Left lung (tissue), 10 donors: Measurements from ENCODE around the gene MYL12B. TPM values are rescaled to one million over a fixed set of nuclear protein-coding genes. Genes with fewer than 3 reads are reported as not detected.

ENCODE experiments used
- ATAC-seq: fragments of 200-7000 bp; cut with Tn5 transposase; one replicate; pipeline ENCODE4 v1.9.1; 2020; ENCODE audit warnings: moderate library complexity
- DNase-seq, 4 donors: peaks; one replicate each; pipeline ENCODE4 v3.0.0-alpha.2; 2013 to 2020
- H3K27ac ChIP-seq, 2 donors: fragments of 200-600 bp; sonication (generic) in 1 of 2; one replicate each; pipeline versions ENCODE4 v1.5.0 to v1.8.0; 2020 to 2021
- H3K27me3 ChIP-seq, 2 donors: fragments of 200-600 bp; sonication (generic) in 1 of 2; one replicate each; pipeline versions ENCODE4 v1.5.0 to v1.8.0; 2020 to 2021
- H3K36me3 ChIP-seq, 2 donors: fragments of 200-600 bp; sonication (generic) in 1 of 2; one replicate each; pipeline versions ENCODE4 v1.5.0 to v1.8.0; 2020 to 2021
- H3K4me1 ChIP-seq, 2 donors: fragments of 200-600 bp; one replicate each; pipeline ENCODE4 v1.8.0; 2021
- H3K4me3 ChIP-seq, 2 donors: fragments of 200-600 bp; sonication (generic) in 1 of 2; one replicate each; pipeline versions ENCODE4 v1.5.0 to v1.8.0; 2020 to 2021; ENCODE audit warnings: mild to moderate bottlenecking in 1 of 2
- H3K9me3 ChIP-seq, 2 donors: fragments of 200-600 bp; sonication (generic) in 1 of 2; one replicate each; pipeline versions ENCODE4 v1.5.0 to v1.8.0; 2020 to 2021
- intact Hi-C, 2 donors: fragments of 100-400 bp; cut with DNase I; formaldehyde crosslinking; loops; one replicate each; pipeline versions ENCODE4 v1.11.2 to v1.14.2; 2022
- polyA plus RNA-seq, 6 donors: library from polyadenylated mRNA; unstranded; fragments of 120-200 nt; gene quantifications; one replicate each; pipeline ENCODE4 v1.2.1, GENCODE V29; 2013; ENCODE audit not compliant: insufficient read length in 6 of 6
- total RNA-seq, 2 donors: library from RNA; stranded (reverse); fragmentation: NEBNext Ultra II Directional; extraction: Animal tissue kit (Norgen Biotek cat#: 25700); gene quantifications; one replicate each; pipeline ENCODE4 v1.2.1, GENCODE V29; 2021
- TF ChIP-seq, protein P1 (sequence below), 2 donors: fragments of 200-600 bp; sonication (generic) in 1 of 2; IDR thresholded peaks; one replicate each; pipeline versions ENCODE4 v1.5.0 to v1.8.0; 2021; ENCODE audit warnings: antibody characterized with exemption in 2 of 2
- donor health status: DM: no; HTN: yes; CAD: no.
- donor health status: DM: no; HTN: no; CAD: no.

The MYL12B gene
- total and polyA plus RNA-seq, 8 donors, result 377 to 473 (median 420) TPM

DNA sequence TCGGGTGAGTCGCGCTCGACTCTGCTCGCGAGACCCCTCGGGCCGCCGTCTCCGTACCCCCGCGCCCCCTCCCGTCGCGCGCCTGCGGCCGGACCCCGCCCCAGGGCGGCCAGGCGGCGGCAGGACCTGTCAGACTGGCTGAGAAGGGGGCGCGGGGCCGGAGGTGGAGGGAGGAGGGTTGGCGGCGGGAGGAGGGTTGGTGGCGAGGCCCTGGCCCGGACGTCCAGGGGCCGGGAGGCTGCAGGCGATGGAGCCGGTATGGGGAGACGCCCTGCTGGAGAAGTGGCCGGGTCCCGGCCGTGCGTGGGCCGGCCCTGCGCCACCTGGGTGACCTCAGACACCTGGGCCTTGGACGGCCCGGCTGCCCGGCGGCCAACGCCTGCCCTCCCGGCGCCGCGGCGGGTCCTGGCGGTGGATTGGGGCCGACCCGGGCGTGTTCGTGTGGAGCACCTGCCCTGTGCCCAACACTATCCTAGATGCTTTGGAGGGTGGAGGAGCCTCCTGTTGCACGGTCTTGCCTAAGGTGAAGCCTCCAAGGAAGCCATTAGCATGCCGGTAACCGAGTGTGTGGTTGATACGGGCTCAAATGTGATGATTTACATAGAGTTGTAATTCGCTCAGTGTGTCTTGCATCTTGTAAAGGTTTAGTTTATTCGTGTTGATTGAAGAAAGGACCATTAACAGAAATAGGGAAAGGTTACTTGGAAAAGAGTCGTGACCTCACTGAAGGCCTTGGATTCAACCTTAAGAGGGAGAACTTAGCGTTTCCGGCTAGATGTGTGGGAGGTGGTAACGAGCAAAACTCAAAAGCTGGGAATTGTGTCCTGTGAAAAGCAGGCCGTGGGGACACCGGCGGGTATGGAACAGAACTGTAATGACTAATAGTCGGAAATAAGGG lies 550 bp downstream of the MYL12B start:
- Histone ChIP-seq H3K4me3 (peak overlapping the region; percentile 70 to 82), H3K27ac (peak overlapping the region; percentile 97 to 99), H3K9me3 (no peaks in the 10 kb centered on the region), H3K27me3 (no peaks in the 10 kb centered on the region), H3K4me1 (peaks cover 25 to 66% of the 10 kb centered on the region in 2 donors), H3K36me3 (peaks cover 0 to 20% of the 10 kb centered on the region in 2 donors)
- ATAC-seq (peak; percentile 63), DNase-seq (peak in 2 of 4 donors; percentile 8 to 26)
- intact Hi-C loops, result no loop called here
- TF ChIP-seq, protein P1, sequence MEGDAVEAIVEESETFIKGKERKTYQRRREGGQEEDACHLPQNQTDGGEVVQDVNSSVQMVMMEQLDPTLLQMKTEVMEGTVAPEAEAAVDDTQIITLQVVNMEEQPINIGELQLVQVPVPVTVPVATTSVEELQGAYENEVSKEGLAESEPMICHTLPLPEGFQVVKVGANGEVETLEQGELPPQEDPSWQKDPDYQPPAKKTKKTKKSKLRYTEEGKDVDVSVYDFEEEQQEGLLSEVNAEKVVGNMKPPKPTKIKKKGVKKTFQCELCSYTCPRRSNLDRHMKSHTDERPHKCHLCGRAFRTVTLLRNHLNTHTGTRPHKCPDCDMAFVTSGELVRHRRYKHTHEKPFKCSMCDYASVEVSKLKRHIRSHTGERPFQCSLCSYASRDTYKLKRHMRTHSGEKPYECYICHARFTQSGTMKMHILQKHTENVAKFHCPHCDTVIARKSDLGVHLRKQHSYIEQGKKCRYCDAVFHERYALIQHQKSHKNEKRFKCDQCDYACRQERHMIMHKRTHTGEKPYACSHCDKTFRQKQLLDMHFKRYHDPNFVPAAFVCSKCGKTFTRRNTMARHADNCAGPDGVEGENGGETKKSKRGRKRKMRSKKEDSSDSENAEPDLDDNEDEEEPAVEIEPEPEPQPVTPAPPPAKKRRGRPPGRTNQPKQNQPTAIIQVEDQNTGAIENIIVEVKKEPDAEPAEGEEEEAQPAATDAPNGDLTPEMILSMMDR (IDR thresholded peaks at IDR 0.05), result no peak

DNA sequence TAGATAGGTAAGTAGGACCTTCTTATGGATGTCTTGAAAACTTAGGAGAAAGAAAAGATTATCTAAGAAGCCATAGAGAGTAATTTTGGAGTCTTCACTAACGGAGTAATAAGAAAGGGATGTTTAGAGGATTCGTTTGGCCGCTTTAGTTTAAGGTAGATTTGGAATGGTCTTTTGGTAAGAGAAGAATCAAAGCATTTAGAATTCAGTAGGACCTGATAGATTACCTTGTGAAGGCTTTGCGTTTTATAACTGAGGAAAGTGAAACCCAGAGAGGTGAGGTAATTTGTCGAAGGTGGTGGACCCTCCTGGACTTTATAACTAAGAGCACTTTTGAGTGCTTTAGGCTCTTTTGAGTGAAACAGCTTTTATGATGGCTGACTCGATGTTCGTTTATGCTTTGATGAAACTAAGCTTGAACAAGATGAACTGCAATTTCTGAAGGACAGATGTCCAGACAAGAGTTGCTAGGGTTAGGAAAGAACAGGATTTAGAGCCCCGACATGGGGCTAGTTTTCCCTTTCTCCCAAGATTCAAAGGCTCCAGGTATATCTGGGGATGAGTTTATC lies 1.3 kb downstream of the MYL12B start:
- no peaks in the 10 kb centered on the region for H3K27me3 ChIP-seq
- H3K36me3 ChIP-seq, result peaks cover 0 to 13% of the 10 kb centered on the region in 2 donors
- H3K4me3 ChIP-seq, result peak overlapping the region; percentile 70 to 82
- ATAC-seq (no peak), DNase-seq (no peak)
- intact Hi-C loops, result no loop called here
- H3K4me1 ChIP-seq, result peaks cover 25 to 68% of the 10 kb centered on the region in 2 donors
- TF ChIP-seq, protein P1 (IDR thresholded peaks at IDR 0.05), result no peak
- no peaks in the 10 kb centered on the region for H3K9me3 ChIP-seq
- peak overlapping the region; percentile 97 to 99 for H3K27ac ChIP-seq

DNA sequence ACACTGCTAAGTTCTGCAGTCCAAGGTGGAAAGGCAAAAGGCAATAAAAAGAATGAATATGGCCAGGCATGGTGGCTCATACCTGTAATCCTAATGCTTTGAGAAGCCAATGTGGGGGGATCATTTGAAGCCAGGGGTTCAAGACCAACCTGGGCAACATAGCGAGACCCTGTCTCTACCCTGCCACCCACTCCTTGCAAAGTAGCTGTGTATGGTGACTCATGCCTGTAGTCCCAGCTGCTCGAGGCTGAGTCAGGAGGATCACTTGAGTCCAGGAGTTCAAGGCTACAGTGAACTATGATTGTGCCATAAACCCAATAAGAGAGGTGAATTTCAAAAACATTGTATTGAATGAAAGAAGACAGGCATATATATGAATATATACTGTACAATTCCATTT lies 2.4 kb downstream of the MYL12B start:
- Histone ChIP-seq H3K4me1 (peaks cover 27 to 80% of the 10 kb centered on the region in 2 donors), H3K4me3 (peak overlapping the region in 1 of 2 donors; percentile 70), H3K36me3 (peaks cover 0 to 2% of the 10 kb centered on the region in 2 donors), H3K27me3 (no peaks in the 10 kb centered on the region), H3K9me3 (no peaks in the 10 kb centered on the region), H3K27ac (peak overlapping the region in 1 of 2 donors; percentile 99)
- TF ChIP-seq, protein P1 (IDR thresholded peaks at IDR 0.05), result no peak
- no peak for ATAC-seq
- DNase-seq, result no peak
- intact Hi-C loops, result no loop called here

DNA sequence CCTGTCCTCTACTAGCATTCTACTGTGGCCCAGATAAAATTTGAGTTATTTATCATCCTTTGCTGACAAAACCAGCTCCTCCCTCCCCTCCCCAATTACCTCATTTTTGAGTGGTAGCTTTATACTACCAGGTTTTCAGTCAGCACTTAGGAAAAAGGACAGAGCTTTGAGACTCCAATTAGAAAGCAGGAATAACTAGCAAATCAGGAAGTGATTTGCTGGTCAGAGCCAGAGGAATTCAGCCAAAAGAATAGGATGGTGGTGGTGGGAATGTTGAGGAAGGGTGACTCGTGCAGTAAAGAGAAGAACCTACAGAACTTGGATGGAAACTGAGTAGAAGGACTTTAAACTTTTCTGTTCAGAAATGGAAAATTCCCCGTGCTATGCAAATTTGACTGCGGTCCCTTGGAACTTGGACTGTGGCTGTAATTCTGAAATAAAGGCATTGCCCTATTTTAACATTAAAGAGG lies 3.7 kb downstream of the MYL12B start:
- H3K36me3 ChIP-seq, result no peaks in the 10 kb centered on the region
- no peak overlapping the region for H3K4me3 ChIP-seq
- TF ChIP-seq, protein P1 (IDR thresholded peaks at IDR 0.05), result no peak
- no peaks in the 10 kb centered on the region for H3K9me3 ChIP-seq
- H3K27me3 ChIP-seq, result no peaks in the 10 kb centered on the region
- H3K27ac ChIP-seq, result no peak overlapping the region
- intact Hi-C loops, result no loop called here
- ATAC-seq, result no peak
- peaks cover 31 to 80% of the 10 kb centered on the region in 2 donors for H3K4me1 ChIP-seq
- DNase-seq, result no peak

DNA sequence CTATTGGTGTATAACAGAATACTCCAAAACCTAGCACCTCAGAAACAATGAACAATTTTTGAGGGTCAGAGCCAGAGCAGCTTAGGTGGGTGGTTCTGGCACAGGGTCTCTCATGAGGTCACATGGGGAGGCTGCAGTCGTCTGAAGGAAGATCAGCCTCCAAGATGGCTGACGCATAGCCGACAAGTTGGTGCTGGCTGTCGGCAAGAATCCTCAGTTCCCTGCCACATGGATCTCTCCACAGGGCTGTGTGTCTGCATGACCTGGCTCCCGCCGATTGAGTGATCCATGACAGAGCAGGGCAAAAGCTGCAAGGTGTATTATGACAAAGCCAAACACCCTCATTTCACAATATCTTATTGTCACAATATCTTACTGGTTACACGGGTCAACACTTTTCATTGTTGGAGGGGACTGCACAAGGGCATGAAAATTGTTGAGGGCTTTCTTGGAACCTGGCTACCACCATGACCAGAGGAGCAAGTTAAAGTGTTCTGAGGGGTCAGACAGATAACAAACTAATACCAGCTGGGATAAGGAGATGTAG lies 4.2 kb downstream of the MYL12B start:
- ATAC-seq, result no peak
- no peaks in the 10 kb centered on the region for H3K9me3 ChIP-seq
- intact Hi-C loops, result no loop called here
- H3K36me3 ChIP-seq, result no peaks in the 10 kb centered on the region
- H3K27me3 ChIP-seq, result no peaks in the 10 kb centered on the region
- DNase-seq, result no peak
- H3K27ac ChIP-seq, result no peak overlapping the region
- H3K4me3 ChIP-seq, result no peak overlapping the region
- H3K4me1 ChIP-seq, result peaks cover 31 to 79% of the 10 kb centered on the region in 2 donors
- TF ChIP-seq, protein P1 (IDR thresholded peaks at IDR 0.05), result no peak
